HG03097 (cell line): Measurements from ENCODE around the gene TTLL4.
"Not testable (repeated sequence)": the region's sequence is repeated elsewhere in the genome, so short reads cannot be mapped to it uniquely, and the experiment has no call there.

Source experiments
- ATAC-seq: cut with Tn5 transposase; IDR thresholded peaks from one replicate; pipeline ENCODE4 v1.9.1; 2021; ENCODE audit not compliant: unreplicated experiment, low FRiP score

TTLL4 gene

GRCh38 chr2:218744615-218745014 is 34.0 kb downstream of the TTLL4 start:
- ATAC-seq, result no peak

- no peak for ATAC-seq
Observed at GRCh38 chr2:218745160-218745558, 34.5 kb downstream of the TTLL4 start.

- ATAC-seq, result no peak
Observed at GRCh38 chr2:218745559-218746469, 35.2 kb downstream of the TTLL4 start.

- no peak for ATAC-seq
Observed at GRCh38 chr2:218746470-218746795, 35.8 kb downstream of the TTLL4 start.

- ATAC-seq, result no peak
Observed at GRCh38 chr2:218746960-218747359, 36.3 kb downstream of the TTLL4 start.

- ATAC-seq, result no peak
Observed at GRCh38 chr2:218748741-218749441, 38.3 kb downstream of the TTLL4 start.

GRCh38 chr2:218754201-218754600 is 43.6 kb downstream of the TTLL4 start:
- no peak for ATAC-seq

GRCh38 chr2:218754781-218755180 is 44.1 kb downstream of the TTLL4 start:
- ATAC-seq, result no peak

GRCh38 chr2:218755198-218755566 is 44.5 kb downstream of the TTLL4 start:
- ATAC-seq, result no peak

- no peak for ATAC-seq
Observed at GRCh38 chr2:218755567-218756404, 45.2 kb downstream of the TTLL4 start.

- ATAC-seq, result no peak
Observed at GRCh38 chr2:218756599-218757377, 46.2 kb downstream of the TTLL4 start.

- ATAC-seq, result no peak
Observed at GRCh38 chr2:218761795-218762194, 51.2 kb downstream of the TTLL4 start.

- not testable (repeated sequence) for ATAC-seq
Observed at GRCh38 chr2:218772759-218773158, 62.1 kb downstream of the TTLL4 start.

GRCh38 chr2:218773881-218774280 is 63.2 kb downstream of the TTLL4 start:
- ATAC-seq, result no peak

GRCh38 chr2:218776488-218776887 is 65.9 kb downstream of the TTLL4 start:
- ATAC-seq, result no peak

- ATAC-seq, result no peak
Observed at GRCh38 chr2:218777276-218777990, 66.8 kb downstream of the TTLL4 start.

- no peak for ATAC-seq
Observed at GRCh38 chr2:218780046-218780445, 69.4 kb downstream of the TTLL4 start.

- ATAC-seq, result no peak
Observed at GRCh38 chr2:218780851-218781690, 70.4 kb downstream of the TTLL4 start.
